ENCODE measurements around the gene CATSPERD.

DNA sequence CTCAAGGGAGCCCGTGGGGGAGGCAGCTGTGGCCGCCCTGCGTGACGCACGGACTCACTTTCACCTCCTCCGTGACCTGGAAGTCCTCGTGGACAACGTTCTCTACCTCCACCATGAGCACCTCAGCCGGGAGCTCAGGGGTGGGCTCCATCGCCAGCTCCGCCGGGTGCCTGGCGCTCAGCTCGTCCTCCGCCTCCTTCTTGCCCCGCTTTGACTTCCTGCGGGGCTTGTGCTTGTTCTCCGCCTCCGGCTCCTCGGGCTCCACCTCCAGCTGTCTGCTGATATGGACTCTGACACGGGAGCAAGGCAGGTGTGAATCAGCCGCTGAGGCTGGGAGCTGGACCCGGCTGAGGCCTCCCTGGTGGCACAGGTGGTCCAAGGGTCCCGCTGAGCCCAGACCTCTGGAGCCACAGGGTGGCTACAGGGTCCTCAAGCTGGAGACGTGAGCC is 8.7 kb upstream of the CATSPERD start:
- TF ChIP-seq, protein P1, sequence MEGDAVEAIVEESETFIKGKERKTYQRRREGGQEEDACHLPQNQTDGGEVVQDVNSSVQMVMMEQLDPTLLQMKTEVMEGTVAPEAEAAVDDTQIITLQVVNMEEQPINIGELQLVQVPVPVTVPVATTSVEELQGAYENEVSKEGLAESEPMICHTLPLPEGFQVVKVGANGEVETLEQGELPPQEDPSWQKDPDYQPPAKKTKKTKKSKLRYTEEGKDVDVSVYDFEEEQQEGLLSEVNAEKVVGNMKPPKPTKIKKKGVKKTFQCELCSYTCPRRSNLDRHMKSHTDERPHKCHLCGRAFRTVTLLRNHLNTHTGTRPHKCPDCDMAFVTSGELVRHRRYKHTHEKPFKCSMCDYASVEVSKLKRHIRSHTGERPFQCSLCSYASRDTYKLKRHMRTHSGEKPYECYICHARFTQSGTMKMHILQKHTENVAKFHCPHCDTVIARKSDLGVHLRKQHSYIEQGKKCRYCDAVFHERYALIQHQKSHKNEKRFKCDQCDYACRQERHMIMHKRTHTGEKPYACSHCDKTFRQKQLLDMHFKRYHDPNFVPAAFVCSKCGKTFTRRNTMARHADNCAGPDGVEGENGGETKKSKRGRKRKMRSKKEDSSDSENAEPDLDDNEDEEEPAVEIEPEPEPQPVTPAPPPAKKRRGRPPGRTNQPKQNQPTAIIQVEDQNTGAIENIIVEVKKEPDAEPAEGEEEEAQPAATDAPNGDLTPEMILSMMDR (IDR thresholded peaks at IDR 0.05): no peak
- no peak for TF ChIP-seq POLR2A (IDR thresholded peaks at IDR 0.05)
